IgD-negative memory B cell (primary cell): ENCODE measurements around the gene PARL. TPM values are rescaled to one million over a fixed set of nuclear protein-coding genes. Genes with fewer than 3 reads are reported as not detected.

Experiments used
- H3K27ac Mint-ChIP-seq, 3 donors: one replicate each; pipeline ENCODE4 v1.8.0; 2020 to 2022; ENCODE audit warnings: mild to moderate bottlenecking in 3 of 3, mixed read lengths in 3 of 3, moderate library complexity in 1 of 3
- H3K27me3 Mint-ChIP-seq: one replicate; pipeline ENCODE4 v1.8.0; 2021; ENCODE audit warnings: mixed read lengths
- H3K36me3 Mint-ChIP-seq: one replicate; pipeline ENCODE4 v1.8.0; 2020; ENCODE audit warnings: mild to moderate bottlenecking, mixed read lengths
- H3K4me1 Mint-ChIP-seq, 3 donors: one replicate each; pipeline ENCODE4 v1.8.0; 2020 to 2022; ENCODE audit warnings: mixed read lengths in 3 of 3, mild to moderate bottlenecking in 1 of 3
- H3K4me3 Mint-ChIP-seq, 4 donors: one replicate each; pipeline ENCODE4 v1.8.0; 2020 to 2022; ENCODE audit warnings: mild to moderate bottlenecking in 4 of 4, mixed read lengths in 4 of 4, moderate library complexity in 3 of 4
- H3K9me3 Mint-ChIP-seq, 3 donors: one replicate each; pipeline ENCODE4 v1.8.0; 2020 to 2021; ENCODE audit warnings: mixed read lengths in 3 of 3, mild to moderate bottlenecking in 1 of 3
- polyA plus RNA-seq: library from polyadenylated mRNA; unstranded; fragments of 300-500 nt; fragmentation: Illumina TruSeq; gene quantifications from one replicate; pipeline ENCODE4 v1.2.3, GENCODE V29; 2021

PARL gene
- polyA plus RNA-seq, 1 donor from 2014 or later: 95.3 TPM

DNA sequence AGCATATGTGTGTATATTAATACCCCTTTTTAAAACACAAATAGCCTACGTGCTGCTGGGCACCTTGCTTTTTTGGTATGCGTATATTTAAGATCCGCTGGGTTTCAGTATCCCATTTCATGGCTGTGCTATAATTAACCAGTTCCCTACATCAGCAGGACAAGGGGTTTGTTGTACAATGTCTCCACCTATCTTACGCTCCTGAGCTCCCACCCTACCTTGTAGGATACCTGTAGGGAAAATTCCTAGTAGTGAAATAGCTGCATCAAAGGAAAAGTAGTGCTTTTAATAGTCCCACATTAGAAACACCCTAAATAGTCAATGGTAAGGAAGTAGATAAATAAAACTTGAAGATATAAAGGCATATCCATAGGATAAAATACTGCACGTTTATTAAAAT is 60.7 kb downstream of the PARL start:
- Mint-ChIP-seq H3K27ac (no peak overlapping the region), H3K4me3 (peak overlapping the region; percentile 77 to 89 (median 84)), H3K9me3 (no peaks in the 10 kb centered on the region), H3K4me1 (peaks cover 5 to 12% (median 11%) of the 10 kb centered on the region in 3 donors), H3K36me3 (no peaks in the 10 kb centered on the region), H3K27me3 (peaks cover 7% of the 10 kb centered on the region)

GRCh38 chr3:183822631-183823030 is 62.0 kb downstream of the PARL start:
- Mint-ChIP-seq H3K4me3 (peak overlapping the region in 1 of 4 donors; percentile 46), H3K4me1 (peaks cover 5 to 12% (median 11%) of the 10 kb centered on the region in 3 donors), H3K36me3 (no peaks in the 10 kb centered on the region), H3K27ac (peak overlapping the region in 1 of 3 donors; percentile 85), H3K9me3 (no peaks in the 10 kb centered on the region), H3K27me3 (peaks cover 7% of the 10 kb centered on the region)

DNA sequence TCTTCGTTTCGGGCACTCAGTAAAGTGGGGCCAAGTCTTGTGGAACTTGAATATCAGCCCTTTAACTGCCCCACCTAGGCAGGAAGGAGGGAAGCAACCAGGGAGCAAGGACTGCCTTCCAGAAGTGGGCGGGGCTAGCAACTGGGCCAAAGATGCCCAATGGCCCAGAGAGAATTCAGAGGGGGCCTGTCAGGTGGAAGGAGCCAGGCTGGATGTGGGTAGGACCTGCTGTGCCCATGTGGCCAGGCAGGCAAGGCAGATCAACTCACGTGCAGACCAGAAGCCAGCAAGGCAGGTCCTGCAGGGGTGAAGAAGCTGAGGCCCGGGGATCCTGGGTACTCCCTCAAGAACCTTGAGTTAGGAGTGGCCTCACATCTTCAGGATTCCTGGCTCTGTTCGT is 64.8 kb downstream of the PARL start:
- peaks cover 2% of the 10 kb centered on the region for H3K36me3 Mint-ChIP-seq
- H3K27me3 Mint-ChIP-seq: peaks cover 7% of the 10 kb centered on the region
- no peaks in the 10 kb centered on the region for H3K9me3 Mint-ChIP-seq
- H3K4me3 Mint-ChIP-seq: no peak overlapping the region
- peaks cover 5 to 10% (median 8%) of the 10 kb centered on the region in 3 donors for H3K4me1 Mint-ChIP-seq
- peak overlapping the region in 1 of 3 donors; percentile 45 for H3K27ac Mint-ChIP-seq

DNA sequence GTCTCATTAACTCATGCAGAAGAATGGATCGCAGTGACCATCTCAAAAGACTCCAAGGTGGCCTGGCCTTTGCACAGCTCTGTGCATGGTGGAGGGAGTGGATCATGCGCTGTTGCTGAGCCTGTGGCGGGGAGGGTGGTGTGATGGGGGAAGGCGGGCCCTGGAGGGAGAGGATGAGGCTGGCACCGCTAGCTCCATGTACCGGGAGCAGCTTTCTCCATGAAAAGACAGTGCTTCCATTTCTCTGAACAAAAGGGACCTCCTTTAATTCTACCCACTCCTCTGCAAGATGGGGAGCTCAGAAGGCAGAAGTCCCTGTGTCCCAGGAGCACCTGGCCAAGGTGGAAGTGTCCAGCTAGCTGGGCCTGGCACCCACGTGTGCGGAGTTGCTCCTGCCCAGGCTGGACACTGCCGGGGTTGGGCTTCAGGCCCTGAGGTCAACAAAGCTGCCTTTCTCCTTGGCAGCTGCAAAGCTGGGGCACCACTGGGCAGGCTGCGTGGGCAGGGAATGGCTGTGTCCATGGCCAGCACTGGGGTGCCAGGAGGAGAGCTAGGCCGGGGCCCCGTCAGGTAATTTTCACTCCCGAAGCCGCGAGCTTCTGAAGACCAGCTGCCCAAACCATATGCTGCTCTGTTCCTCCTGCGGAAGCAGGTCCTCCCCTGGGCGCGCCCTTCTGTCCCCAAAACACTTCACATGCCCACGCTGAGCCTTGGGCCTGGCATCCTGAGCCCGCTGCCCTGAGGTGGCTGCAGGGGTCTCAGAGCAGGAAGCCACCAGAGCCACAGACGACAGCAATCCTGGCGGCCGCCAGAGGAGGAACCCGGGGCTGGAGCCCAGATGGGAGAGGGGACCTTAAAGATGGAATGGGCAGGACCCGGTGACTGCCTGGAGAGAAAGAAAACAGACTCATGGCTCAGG is 65.7 kb downstream of the PARL start:
- Mint-ChIP-seq H3K27me3 (peaks cover 2% of the 10 kb centered on the region), H3K27ac (no peak overlapping the region), H3K36me3 (peaks cover 2% of the 10 kb centered on the region), H3K4me3 (no peak overlapping the region), H3K9me3 (no peaks in the 10 kb centered on the region), H3K4me1 (peaks cover under 1 to 6% (median 1%) of the 10 kb centered on the region in 3 donors)

DNA sequence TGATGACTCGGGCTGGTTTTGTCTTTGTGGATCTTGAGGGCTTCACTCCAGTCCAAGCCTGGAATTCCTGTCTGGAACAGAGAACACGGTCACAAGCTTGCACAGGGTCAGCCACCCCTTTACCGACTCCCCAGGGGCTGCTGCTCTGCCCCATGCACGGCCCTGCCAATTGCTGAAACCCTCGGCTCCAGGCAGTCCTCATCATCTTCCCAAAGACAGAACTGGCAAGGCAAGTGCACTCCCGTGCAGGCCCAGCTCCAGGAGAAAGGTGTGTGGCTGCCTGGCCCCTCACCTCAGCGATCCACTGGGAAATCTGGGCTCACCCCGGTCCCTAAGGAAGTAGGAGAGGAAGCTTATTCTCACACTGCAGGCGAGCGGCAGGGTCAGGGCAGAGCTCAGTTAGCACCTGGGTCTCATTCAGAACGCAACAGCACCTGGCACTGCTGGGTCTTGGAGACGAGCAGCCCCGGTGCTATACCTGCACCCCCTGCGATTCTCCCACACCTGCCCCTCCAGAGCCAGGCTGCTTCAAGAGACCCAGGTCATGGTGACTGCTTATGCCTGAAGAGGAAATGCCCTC is 66.5 kb downstream of the PARL start:
- Mint-ChIP-seq H3K4me1 (peaks cover 0 to 1% (median 0%) of the 10 kb centered on the region in 3 donors), H3K9me3 (no peaks in the 10 kb centered on the region), H3K27me3 (no peaks in the 10 kb centered on the region), H3K36me3 (peaks cover 2% of the 10 kb centered on the region), H3K4me3 (no peak overlapping the region), H3K27ac (no peak overlapping the region)

DNA sequence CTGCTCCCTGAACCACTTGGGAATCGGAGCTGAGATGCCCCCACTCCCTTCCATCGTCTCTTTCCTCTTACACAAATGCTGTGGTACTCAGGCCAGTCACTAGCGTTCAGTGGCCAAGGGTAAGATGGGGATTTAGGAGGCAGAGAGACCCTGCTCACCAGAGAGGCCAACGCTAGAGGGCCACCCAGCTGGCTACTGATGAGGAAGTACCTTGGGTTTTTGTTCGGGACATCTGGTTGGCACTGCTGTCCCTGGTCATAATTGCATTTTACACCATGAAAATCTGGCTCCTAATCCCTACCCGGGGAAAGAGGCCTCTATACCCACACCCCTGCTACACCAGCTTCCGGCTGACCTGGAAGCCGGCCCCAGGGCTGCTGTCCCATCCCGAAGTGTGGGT is 67.0 kb downstream of the PARL start:
- H3K4me3 Mint-ChIP-seq: no peak overlapping the region
- no peaks in the 10 kb centered on the region for H3K27me3 Mint-ChIP-seq
- peaks cover 0 to 1% (median 0%) of the 10 kb centered on the region in 3 donors for H3K4me1 Mint-ChIP-seq
- H3K9me3 Mint-ChIP-seq: no peaks in the 10 kb centered on the region
- H3K27ac Mint-ChIP-seq: no peak overlapping the region
- peaks cover 3% of the 10 kb centered on the region for H3K36me3 Mint-ChIP-seq

GRCh38 chr3:183816681-183817510 is 67.8 kb downstream of the PARL start:
- Mint-ChIP-seq H3K9me3 (no peaks in the 10 kb centered on the region), H3K4me3 (no peak overlapping the region), H3K36me3 (peaks cover 5% of the 10 kb centered on the region), H3K4me1 (peaks cover 0 to 1% (median 0%) of the 10 kb centered on the region in 3 donors), H3K27me3 (no peaks in the 10 kb centered on the region), H3K27ac (no peak overlapping the region)

GRCh38 chr3:183815951-183816475 is 68.7 kb downstream of the PARL start:
- Mint-ChIP-seq H3K9me3 (no peaks in the 10 kb centered on the region), H3K4me3 (peak overlapping the region in 2 of 4 donors; percentile 28 to 35)

GRCh38 chr3:183815563-183815940 is 69.1 kb downstream of the PARL start:
- Mint-ChIP-seq H3K9me3 (no peaks in the 10 kb centered on the region), H3K4me3 (peak overlapping the region in 2 of 4 donors; percentile 35 to 51), H3K27ac (no peak overlapping the region), H3K36me3 (peaks cover 5% of the 10 kb centered on the region), H3K4me1 (peaks cover 0 to 1% (median 0%) of the 10 kb centered on the region in 3 donors), H3K27me3 (no peaks in the 10 kb centered on the region)

More at GRCh38 chr3:183815951-183816475, 68.7 kb downstream of the PARL start:
- peaks cover 5% of the 10 kb centered on the region for H3K36me3 Mint-ChIP-seq
- no peaks in the 10 kb centered on the region for H3K27me3 Mint-ChIP-seq
- H3K4me1 Mint-ChIP-seq: peaks cover 0 to 1% (median 0%) of the 10 kb centered on the region in 3 donors
- H3K27ac Mint-ChIP-seq: no peak overlapping the region

DNA sequence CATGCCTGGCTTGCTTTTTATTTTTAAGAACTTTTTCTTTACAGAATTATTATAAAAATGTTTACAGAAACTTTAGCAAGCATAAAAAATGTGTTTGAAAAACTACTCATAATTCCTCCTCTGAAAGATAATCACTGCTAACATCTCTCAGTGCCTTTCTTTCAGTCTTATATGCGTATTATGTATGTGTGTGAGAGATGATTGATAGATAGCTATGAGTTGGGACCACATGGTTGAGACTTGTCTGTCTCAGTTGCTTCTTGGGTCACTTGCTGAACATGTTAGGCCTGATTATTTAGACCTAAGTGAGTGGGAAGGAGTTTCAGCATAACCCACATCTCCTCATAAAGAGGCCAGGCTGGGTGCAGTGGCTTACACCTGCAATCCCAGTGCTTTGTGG is 70.4 kb downstream of the PARL start:
- H3K4me3 Mint-ChIP-seq: no peak overlapping the region
- no peaks in the 10 kb centered on the region for H3K27me3 Mint-ChIP-seq
- H3K36me3 Mint-ChIP-seq: peaks cover 5% of the 10 kb centered on the region
- H3K4me1 Mint-ChIP-seq: peaks cover 0 to 1% (median 0%) of the 10 kb centered on the region in 3 donors
- no peak overlapping the region for H3K27ac Mint-ChIP-seq
- no peaks in the 10 kb centered on the region for H3K9me3 Mint-ChIP-seq

DNA sequence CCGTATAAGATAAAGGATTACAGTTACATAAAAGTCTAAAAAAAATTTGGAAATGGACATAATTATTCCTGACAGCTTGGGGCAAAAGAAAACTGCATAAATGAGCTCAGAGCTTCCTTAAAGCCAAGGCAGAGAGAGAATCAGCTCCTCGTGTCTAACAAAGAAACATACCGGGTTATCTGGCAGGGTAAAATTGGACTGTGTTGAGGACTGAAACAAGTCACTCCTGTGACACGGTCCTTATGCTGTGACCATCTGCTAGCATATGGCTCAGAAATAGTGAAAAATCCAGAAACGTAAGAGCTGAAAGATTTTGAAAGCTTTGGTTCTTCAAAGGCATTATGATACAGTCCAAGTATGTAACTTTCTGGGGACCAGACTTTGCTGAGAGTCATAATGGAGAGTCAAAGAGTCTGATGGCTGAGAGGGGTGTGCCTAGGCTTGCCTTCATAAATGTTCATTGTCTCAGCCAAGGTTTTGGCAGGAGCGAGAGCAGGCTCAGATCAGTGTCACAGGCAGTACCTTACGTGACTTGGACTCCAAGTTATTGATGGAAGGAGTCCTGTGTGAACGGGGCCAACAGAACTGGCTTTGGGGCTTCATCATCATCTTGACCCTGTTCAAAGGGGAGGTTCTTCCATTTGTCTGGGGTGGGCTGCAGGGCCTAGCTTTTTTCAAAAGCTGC is 71.8 kb downstream of the PARL start:
- H3K36me3 Mint-ChIP-seq: peaks cover 7% of the 10 kb centered on the region
- H3K4me3 Mint-ChIP-seq: no peak overlapping the region
- no peaks in the 10 kb centered on the region for H3K9me3 Mint-ChIP-seq
- H3K4me1 Mint-ChIP-seq: peaks cover 0 to 1% (median 0%) of the 10 kb centered on the region in 3 donors
- H3K27ac Mint-ChIP-seq: peak overlapping the region in 1 of 3 donors; percentile 65
- H3K27me3 Mint-ChIP-seq: no peaks in the 10 kb centered on the region

DNA sequence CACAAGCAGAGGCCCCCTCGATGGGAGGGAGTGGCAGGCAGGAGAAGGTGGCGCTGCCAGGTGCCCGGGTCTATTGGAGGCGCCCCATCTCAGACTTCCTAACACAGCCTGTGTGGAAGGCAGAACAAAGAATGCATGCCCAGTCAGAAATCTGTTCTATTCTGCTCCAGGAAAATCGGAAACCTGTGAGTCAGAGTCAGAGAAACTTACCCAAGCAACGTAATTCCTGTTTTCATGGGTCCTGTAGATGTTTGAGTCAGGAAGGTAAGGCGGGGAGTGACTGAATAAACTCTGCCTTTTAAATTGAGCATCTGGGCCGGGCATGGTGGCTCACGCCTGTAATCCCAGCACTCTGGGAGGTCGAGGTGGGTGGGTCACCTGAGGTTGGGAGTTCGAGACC is 73.0 kb downstream of the PARL start:
- Mint-ChIP-seq H3K27ac (no peak overlapping the region), H3K27me3 (no peaks in the 10 kb centered on the region), H3K9me3 (no peaks in the 10 kb centered on the region), H3K4me3 (no peak overlapping the region), H3K4me1 (peaks cover 0 to 1% (median 0%) of the 10 kb centered on the region in 3 donors), H3K36me3 (peaks cover 11% of the 10 kb centered on the region)

GRCh38 chr3:183810643-183811594 is 73.8 kb downstream of the PARL start:
- Mint-ChIP-seq H3K4me1 (peaks cover 0 to 1% (median 0%) of the 10 kb centered on the region in 3 donors), H3K4me3 (no peak overlapping the region), H3K9me3 (no peaks in the 10 kb centered on the region), H3K27ac (no peak overlapping the region), H3K36me3 (peaks cover 9% of the 10 kb centered on the region), H3K27me3 (no peaks in the 10 kb centered on the region)
